GM21717 (cell line): ENCODE data around the gene SMARCD1.
"Not testable (repeated sequence)": the region's sequence is repeated elsewhere in the genome, so short reads cannot be mapped to it uniquely, and the experiment has no call there.

Experiments
- ATAC-seq: cut with Tn5 transposase; IDR thresholded peaks from one replicate; pipeline ENCODE4 v1.9.1; 2021; ENCODE audit warnings: mild to moderate bottlenecking, moderate library complexity; ENCODE audit not compliant: unreplicated experiment

The SMARCD1 gene

DNA sequence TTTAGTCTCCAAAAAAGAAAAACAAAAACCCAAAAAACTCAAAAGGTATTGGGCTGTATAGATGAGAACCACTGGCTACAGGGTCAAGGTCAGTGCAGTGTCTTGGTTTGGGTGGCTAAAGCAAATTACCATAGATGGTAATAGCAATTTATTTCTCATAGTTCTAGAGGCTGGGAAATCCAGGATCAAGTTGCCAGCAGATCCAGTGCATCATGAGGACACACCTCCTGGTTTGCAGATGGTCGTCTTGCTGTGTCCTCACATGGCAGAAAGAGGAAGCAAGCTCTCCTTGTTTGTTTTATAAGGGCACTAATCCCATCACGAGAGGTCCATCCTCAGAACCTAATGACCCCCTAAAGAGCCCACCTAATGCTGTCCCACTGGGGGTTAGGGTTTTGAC lies 38.1 kb downstream of the SMARCD1 start:
- ATAC-seq = no peak

DNA sequence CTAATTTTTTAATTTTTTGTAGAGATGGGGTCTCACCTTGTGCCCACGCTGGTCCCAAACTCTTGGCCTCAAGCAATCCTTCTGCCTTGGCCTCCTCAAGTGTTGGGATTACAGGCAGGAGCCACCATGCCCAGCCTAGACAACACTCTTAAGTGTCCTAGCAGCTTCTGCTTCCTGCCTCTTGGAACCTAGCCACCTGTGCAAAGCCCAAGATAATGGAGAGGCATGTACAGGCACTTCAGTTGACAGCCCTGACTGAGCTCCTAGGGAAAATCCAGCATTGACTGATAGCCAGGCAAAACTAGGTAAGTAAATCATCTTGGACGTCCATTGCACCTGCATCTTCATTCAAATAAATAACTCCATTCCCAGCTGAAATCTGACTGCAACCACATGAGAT lies 42.4 kb downstream of the SMARCD1 start:
- ATAC-seq = no peak

DNA sequence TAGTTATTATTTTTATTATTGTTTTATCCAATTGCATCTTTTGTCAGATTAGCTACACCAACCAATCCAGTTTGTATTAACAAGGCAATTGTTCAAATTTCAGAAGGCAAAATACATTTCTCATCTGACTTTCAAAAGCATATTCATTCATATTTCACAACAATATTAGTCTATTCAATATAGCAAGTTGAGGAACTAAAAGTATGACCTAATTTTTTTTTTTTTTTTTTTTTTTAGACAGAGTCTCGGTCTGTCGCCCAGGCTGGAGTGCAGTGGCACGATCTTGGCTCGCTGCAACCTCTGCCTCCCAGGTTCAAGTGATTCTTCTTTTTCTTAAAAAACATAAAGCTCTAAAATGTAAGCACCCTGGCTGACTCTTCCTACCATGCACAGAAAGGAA lies 44.1 kb downstream of the SMARCD1 start:
- ATAC-seq = no peak

- ATAC-seq = no peak
These were observed 47.5 kb downstream of the SMARCD1 start for GRCh38 chr12:50132505-50133135.

DNA sequence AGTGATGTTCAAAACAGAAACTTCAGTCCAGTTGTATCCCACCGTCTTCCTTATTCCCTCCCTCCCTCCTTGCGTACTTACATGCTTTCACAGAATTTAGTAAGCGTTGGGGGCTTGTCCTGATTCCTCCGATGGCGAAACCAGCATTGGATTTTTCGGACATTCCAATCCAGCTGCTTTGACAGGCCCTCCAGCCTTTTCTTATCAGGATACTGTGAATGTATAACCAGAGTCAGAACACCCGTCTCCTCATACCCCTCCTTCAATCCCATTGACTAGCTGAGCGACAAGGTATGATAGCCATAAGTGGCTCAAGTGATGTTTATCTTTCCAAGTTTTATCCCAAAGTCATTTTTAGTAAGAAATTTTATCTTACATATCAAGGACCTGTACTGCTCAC lies 57.9 kb downstream of the SMARCD1 start:
- ATAC-seq = no peak

GRCh38 chr12:50145439-50145838 lies 60.3 kb downstream of the SMARCD1 start:
- ATAC-seq = no peak

GRCh38 chr12:50147281-50147680 lies 62.1 kb downstream of the SMARCD1 start:
- no peak for ATAC-seq

DNA sequence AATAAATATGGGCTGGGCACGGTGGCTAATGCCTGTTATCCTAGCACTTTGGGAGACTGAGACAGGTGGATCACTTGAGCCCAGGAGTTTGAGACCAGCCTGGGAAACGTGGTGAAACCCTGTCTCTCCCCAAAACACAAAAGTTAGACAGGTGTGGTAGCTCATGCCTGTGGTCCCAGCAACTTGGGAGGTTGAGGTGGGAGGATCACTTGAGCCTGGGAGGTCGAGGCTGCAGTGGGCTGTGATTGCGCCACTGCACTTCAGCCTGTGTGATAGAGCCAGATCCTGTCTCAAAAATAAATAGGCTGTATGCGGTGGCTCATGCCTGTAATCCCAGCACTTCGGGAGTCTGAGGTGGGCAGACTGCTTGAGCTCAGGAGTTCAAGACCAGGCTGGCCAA lies 62.9 kb downstream of the SMARCD1 start:
- ATAC-seq = not testable (repeated sequence)

DNA sequence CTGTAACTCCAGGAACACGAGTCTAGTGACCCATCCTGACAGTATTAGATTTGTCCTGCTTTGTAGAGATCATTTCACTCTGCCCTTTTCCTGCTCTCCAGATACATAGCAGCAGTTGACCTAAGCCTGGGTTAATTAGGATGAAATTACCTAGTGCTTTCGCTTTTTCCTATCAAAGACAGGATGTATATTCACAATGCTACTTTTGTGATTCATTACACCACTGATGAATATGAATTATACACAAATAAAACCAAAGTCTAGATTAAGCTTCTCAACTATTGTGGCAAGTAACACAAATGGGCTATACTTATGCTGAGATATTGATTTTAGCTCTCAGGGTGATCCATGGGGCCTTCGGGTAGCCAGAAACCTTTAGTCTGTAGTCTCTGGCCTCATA lies 64.2 kb downstream of the SMARCD1 start:
- ATAC-seq = no peak
